Panc1 (cell line): ENCODE results near the gene GPD1L. TPM values are rescaled to one million over a fixed set of nuclear protein-coding genes. Genes with fewer than 3 reads are reported as not detected.

Source experiments
- ATAC-seq: fragments of 200-7000 bp; cut with Tn5 transposase; 2 replicates; pipeline ENCODE4 v1.9.1; 2020; ENCODE audit warnings: mild to moderate bottlenecking, moderate library complexity
- BruUV-seq: library from RNA; stranded (reverse); fragments of 400-500 nt; replicated peaks from 2 replicates; lab custom pipeline; 2021; lab: Mats Ljungman, UMichigan
- CTCF ChIA-PET: fragments of 300-600 bp; sonication (Branson Sonifier 250); formaldehyde crosslinking; loops from one replicate; lab custom pipeline; 2022; ENCODE audit warnings: antibody characterized with exemption; lab: Charles Lee
- POLR2A ChIA-PET: fragments of 300-600 bp; sonication (Branson Sonifier 250); formaldehyde crosslinking; loops from one replicate; lab custom pipeline; 2022; ENCODE audit warnings: antibody characterized with exemption; lab: Charles Lee
- DNase-seq: peaks from one replicate; pipeline ENCODE4 v3.0.0-alpha.2; 2010; ENCODE audit warnings: low read depth, low spot score
- H3K27ac ChIP-seq: 2 replicates; pipeline ENCODE4 v1.5.1; 2011; ENCODE audit warnings: mild to moderate bottlenecking, low read length, inconsistent platforms
- H3K27me3 ChIP-seq: fragments of 200-500 bp; sonication (Bioruptor generic); 2 replicates; pipeline ENCODE4 v1.6.0; 2014; ENCODE audit warnings: low read length, inconsistent platforms; ENCODE audit not compliant: control insufficient read depth, insufficient read depth
- H3K36me3 ChIP-seq: fragments of 200-500 bp; sonication (Bioruptor generic); 2 replicates; pipeline ENCODE4 v1.5.1; 2014; ENCODE audit warnings: inconsistent platforms, mild to moderate bottlenecking, low read length, moderate library complexity; ENCODE audit not compliant: control insufficient read depth, insufficient read depth
- H3K4me1 ChIP-seq: 2 replicates; pipeline ENCODE4 v1.5.1; 2011; ENCODE audit warnings: inconsistent platforms, mild to moderate bottlenecking, low read length, moderate library complexity; ENCODE audit not compliant: control insufficient read depth, insufficient read depth
- H3K4me3 ChIP-seq, 2 experiments: 2 replicates each; pipeline ENCODE4 v1.5.1; 2011 to 2012; ENCODE audit warnings: low read depth in 2 of 2, low read length in 2 of 2, mild to moderate bottlenecking in 2 of 2, inconsistent platforms in 1 of 2, moderate library complexity in 1 of 2
- H3K9me3 ChIP-seq: fragments of 200-500 bp; sonication (Bioruptor generic); 2 replicates; pipeline ENCODE4 v1.5.1; 2014; ENCODE audit warnings: low read depth, mild to moderate bottlenecking, inconsistent platforms, low read length, moderate library complexity; ENCODE audit not compliant: control insufficient read depth, insufficient read depth
- POLR2AphosphoS5 ChIP-seq: IDR thresholded peaks from 2 replicates; pipeline ENCODE4 v1.6.1; 2012; ENCODE audit warnings: mild to moderate bottlenecking, low read depth, low read length, moderate library complexity
- REST ChIP-seq, 2 experiments: IDR thresholded peaks; 2 replicates each; pipeline ENCODE4 v1.6.1; 2011 to 2012; ENCODE audit warnings: low read depth in 2 of 2, control low read depth in 1 of 2, low read length in 1 of 2, mild to moderate bottlenecking in 1 of 2, moderate library complexity in 1 of 2; ENCODE audit not compliant: insufficient read depth in 1 of 2
- SIN3A ChIP-seq: IDR thresholded peaks from 2 replicates; pipeline ENCODE4 v1.6.1; 2012; ENCODE audit warnings: low read depth, mild to moderate bottlenecking, low read length, moderate library complexity, borderline replicate concordance; ENCODE audit not compliant: insufficient read depth
- TCF7L2 ChIP-seq: IDR thresholded peaks from 2 replicates; pipeline ENCODE4 v1.6.1; 2011; ENCODE audit warnings: mild to moderate bottlenecking, low read depth, low read length, inconsistent platforms
- in situ Hi-C: cut with HindIII; loops from 2 replicates; pipeline ENCODE4 v1.10.0; 2016; ENCODE audit warnings: low sequenced_read_pairs, low pct_unique_long_range_greater_than_20kb
- intact Hi-C: fragments of 100-400 bp; cut with micrococcal nuclease; formaldehyde crosslinking; loops from one replicate; pipeline ENCODE4 v1.10.0; 2022; ENCODE audit not compliant: unreplicated experiment
- total RNA-seq: library from RNA; stranded (reverse); gene quantifications from one replicate; pipeline ENCODE4 v1.2.1, GENCODE V29; 2021; ENCODE audit not compliant: unreplicated experiment
- TF ChIP-seq, protein P1 (sequence below): fragments of 450-650 bp; IDR thresholded peaks from 2 replicates; pipeline ENCODE4 v1.5.1; 2017; ENCODE audit warnings: mild to moderate bottlenecking

The GPD1L gene
- total RNA-seq, 1 experiment from 2014 or later: 10.5 TPM

DNA sequence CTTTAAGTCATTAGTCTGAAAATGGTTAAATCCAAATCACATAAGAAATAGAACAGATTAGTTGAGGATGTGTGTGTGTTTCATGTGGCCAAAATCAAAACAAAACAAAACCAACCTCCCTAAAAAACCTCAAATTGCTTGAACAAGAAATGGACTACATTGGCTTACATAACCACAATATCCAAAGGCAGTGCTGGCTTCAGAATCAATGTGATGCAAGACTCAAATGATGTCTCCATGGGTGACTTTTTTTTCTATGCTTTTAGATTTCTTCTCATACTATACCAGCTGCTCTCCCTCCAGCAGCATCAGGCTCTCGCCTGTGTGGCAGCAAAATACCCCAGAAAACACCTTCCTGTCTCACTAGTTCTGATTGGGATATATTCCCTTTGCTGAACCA is 96.1 kb downstream of the GPD1L start:
- no peak for DNase-seq
- in situ Hi-C loops: no loop called here
- no peak overlapping the region for H3K4me3 ChIP-seq
- intact Hi-C loops: no loop called here
- H3K4me1 ChIP-seq: no peaks in the 10 kb centered on the region
- POLR2A ChIA-PET: no interaction called here
- H3K27ac ChIP-seq: no peak overlapping the region
- ATAC-seq: no peak
- no peaks in the 10 kb centered on the region for H3K9me3 ChIP-seq
- no peaks in the 10 kb centered on the region for H3K36me3 ChIP-seq
- CTCF ChIA-PET: no interaction called here
- no peaks in the 10 kb centered on the region; the same call in 1 of the 2 replicates for H3K27me3 ChIP-seq
- BruUV-seq: no TSS peak
- TF ChIP-seq POLR2AphosphoS5: no peak
- TF ChIP-seq REST (IDR thresholded peaks at IDR 0.05; ENCODE audit: insufficient read depth in 1 of 2, low read depth in 2 of 2, low read length in 1 of 2): no peak
- TF ChIP-seq SIN3A: no peak
- TF ChIP-seq TCF7L2: no peak

DNA sequence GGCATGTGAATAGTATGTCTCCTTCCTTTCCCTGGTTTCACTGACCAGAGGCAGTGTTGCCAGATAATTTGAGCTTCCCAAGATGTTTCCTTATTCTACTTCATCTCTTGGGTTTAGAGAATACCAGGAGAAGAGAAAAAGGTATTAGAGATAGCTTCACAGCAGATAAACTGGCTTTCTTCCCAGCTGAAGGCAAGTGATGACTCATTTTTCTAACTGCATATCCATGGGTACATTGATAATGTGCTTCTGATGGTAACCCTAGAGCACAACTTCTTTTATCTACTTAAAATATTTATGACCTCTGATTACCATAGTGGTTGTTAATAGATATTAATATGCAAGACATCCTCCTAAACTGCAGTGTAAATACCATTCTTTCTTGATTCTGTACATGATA is 97.4 kb downstream of the GPD1L start:
- Histone ChIP-seq H3K27me3 (no peaks in the 10 kb centered on the region; the same call in 1 of the 2 replicates), H3K36me3 (no peaks in the 10 kb centered on the region), H3K4me3 (no peak overlapping the region), H3K9me3 (no peaks in the 10 kb centered on the region), H3K27ac (no peak overlapping the region), H3K4me1 (no peaks in the 10 kb centered on the region)
- DNase-seq (no peak), ATAC-seq (no peak)
- ChIA-PET POLR2A (no interaction called here), CTCF (no interaction called here)
- intact Hi-C loops (no loop called here), in situ Hi-C loops (no loop called here)
- TF ChIP-seq TCF7L2: no peak
- TF ChIP-seq REST (IDR thresholded peaks at IDR 0.05; ENCODE audit: insufficient read depth in 1 of 2, low read depth in 2 of 2, low read length in 1 of 2): no peak
- TF ChIP-seq POLR2AphosphoS5: no peak
- no peak for TF ChIP-seq SIN3A
- TF ChIP-seq, protein P1, sequence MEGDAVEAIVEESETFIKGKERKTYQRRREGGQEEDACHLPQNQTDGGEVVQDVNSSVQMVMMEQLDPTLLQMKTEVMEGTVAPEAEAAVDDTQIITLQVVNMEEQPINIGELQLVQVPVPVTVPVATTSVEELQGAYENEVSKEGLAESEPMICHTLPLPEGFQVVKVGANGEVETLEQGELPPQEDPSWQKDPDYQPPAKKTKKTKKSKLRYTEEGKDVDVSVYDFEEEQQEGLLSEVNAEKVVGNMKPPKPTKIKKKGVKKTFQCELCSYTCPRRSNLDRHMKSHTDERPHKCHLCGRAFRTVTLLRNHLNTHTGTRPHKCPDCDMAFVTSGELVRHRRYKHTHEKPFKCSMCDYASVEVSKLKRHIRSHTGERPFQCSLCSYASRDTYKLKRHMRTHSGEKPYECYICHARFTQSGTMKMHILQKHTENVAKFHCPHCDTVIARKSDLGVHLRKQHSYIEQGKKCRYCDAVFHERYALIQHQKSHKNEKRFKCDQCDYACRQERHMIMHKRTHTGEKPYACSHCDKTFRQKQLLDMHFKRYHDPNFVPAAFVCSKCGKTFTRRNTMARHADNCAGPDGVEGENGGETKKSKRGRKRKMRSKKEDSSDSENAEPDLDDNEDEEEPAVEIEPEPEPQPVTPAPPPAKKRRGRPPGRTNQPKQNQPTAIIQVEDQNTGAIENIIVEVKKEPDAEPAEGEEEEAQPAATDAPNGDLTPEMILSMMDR: no peak
- no TSS peak for BruUV-seq
